Mesenchymal stem cell (in vitro differentiated cells and primary cell): ENCODE results near the gene CRYGC.

Source experiments
- DNase-seq: peaks from one replicate; pipeline ENCODE4 v3.0.0-alpha.2; 2013
- H2AFZ ChIP-seq: one replicate; pipeline ENCODE4 v1.6.1; 2013; ENCODE audit warnings: low read depth, mild to moderate bottlenecking, control low read depth, inconsistent platforms, low read length, moderate library complexity
- H2AK5ac ChIP-seq: 2 replicates; pipeline ENCODE4 v1.6.1; 2013; ENCODE audit warnings: low read length, moderate library complexity, mild to moderate bottlenecking, inconsistent platforms; ENCODE audit not compliant: severe bottlenecking
- H2BK120ac ChIP-seq: one replicate; pipeline ENCODE4 v1.6.1; 2013; ENCODE audit warnings: low read depth, mild to moderate bottlenecking, inconsistent platforms, low read length, moderate library complexity
- H2BK12ac ChIP-seq, 2 experiments: one replicate each; pipeline ENCODE4 v1.6.1; 2013; ENCODE audit warnings: inconsistent platforms in 2 of 2, low read length in 2 of 2, mild to moderate bottlenecking in 2 of 2, moderate library complexity in 2 of 2, control low read depth in 1 of 2
- H2BK15ac ChIP-seq: one replicate; pipeline ENCODE4 v1.6.1; 2013; ENCODE audit warnings: mild to moderate bottlenecking, low read depth, inconsistent platforms; ENCODE audit not compliant: poor library complexity, severe bottlenecking
- H2BK5ac ChIP-seq: 2 replicates; pipeline ENCODE4 v1.6.1; 2013; ENCODE audit warnings: low read depth, mild to moderate bottlenecking, low read length, control low read depth, inconsistent platforms; ENCODE audit not compliant: poor library complexity, severe bottlenecking
- H3K14ac ChIP-seq, 2 experiments: one replicate each; pipeline ENCODE4 v1.6.1; 2013; ENCODE audit warnings: inconsistent platforms in 2 of 2, low read length in 2 of 2, control low read depth in 1 of 2, mild to moderate bottlenecking in 1 of 2, moderate library complexity in 1 of 2
- H3K18ac ChIP-seq, 2 experiments: one replicate each; pipeline ENCODE4 v1.6.1; 2013; ENCODE audit warnings: inconsistent platforms in 2 of 2, low read length in 2 of 2, control low read depth in 1 of 2, low read depth in 1 of 2, mild to moderate bottlenecking in 1 of 2
- H3K23ac ChIP-seq, 2 experiments: one replicate each; pipeline ENCODE4 v1.6.1; 2013; ENCODE audit warnings: inconsistent platforms in 2 of 2, low read length in 2 of 2, mild to moderate bottlenecking in 2 of 2, moderate library complexity in 2 of 2, control low read depth in 1 of 2
- H3K27ac ChIP-seq: 2 replicates; pipeline ENCODE4 v1.5.1; 2013; ENCODE audit warnings: mild to moderate bottlenecking, moderate library complexity, low read length, control low read depth, inconsistent platforms; ENCODE audit not compliant: poor library complexity, severe bottlenecking
- H3K27me3 ChIP-seq, 2 experiments: 2 replicates each; pipeline versions ENCODE4 v1.6.1 to v1.7.0; 2013; ENCODE audit warnings: low read length in 2 of 2, mild to moderate bottlenecking in 2 of 2, moderate library complexity in 2 of 2, control low read depth in 1 of 2, inconsistent platforms in 1 of 2; ENCODE audit not compliant: control insufficient read depth in 1 of 2, insufficient read depth in 1 of 2
- H3K36me3 ChIP-seq, 2 experiments: 2 replicates each; pipeline versions ENCODE4 v1.6.1 to v1.7.0; 2013; ENCODE audit warnings: low read length in 2 of 2, control low read depth in 1 of 2, inconsistent platforms in 1 of 2, low read depth in 1 of 2, mild to moderate bottlenecking in 1 of 2; ENCODE audit not compliant: insufficient read depth in 2 of 2, control insufficient read depth in 1 of 2
- H3K4ac ChIP-seq, 2 experiments: one replicate each; pipeline ENCODE4 v1.6.1; 2013; ENCODE audit warnings: inconsistent platforms in 2 of 2, low read length in 2 of 2, mild to moderate bottlenecking in 2 of 2, moderate library complexity in 2 of 2, control low read depth in 1 of 2, low read depth in 1 of 2
- H3K4me1 ChIP-seq: 2 replicates; pipeline ENCODE4 v1.6.1; 2013; ENCODE audit warnings: low read depth, low read length, control low read depth; ENCODE audit not compliant: control insufficient read depth, insufficient read depth
- H3K4me2 ChIP-seq: 2 replicates; pipeline ENCODE4 v1.6.1; 2013; ENCODE audit warnings: low read length, mild to moderate bottlenecking, inconsistent platforms; ENCODE audit not compliant: poor library complexity, severe bottlenecking
- H3K4me3 ChIP-seq, 2 experiments: 2 replicates each; pipeline versions ENCODE4 v1.5.1 to v1.7.0; 2013; ENCODE audit warnings: low read length in 2 of 2, mild to moderate bottlenecking in 2 of 2, control low read depth in 1 of 2, low read depth in 1 of 2; ENCODE audit not compliant: insufficient read depth in 1 of 2
- H3K79me1 ChIP-seq: replicated peaks from 2 replicates; pipeline ENCODE4 v1.6.1; 2013; ENCODE audit warnings: mild to moderate bottlenecking, control low read depth, low read length, inconsistent platforms; ENCODE audit not compliant: poor library complexity, severe bottlenecking
- H3K9ac ChIP-seq: 2 replicates; pipeline ENCODE4 v1.7.0; 2013; ENCODE audit warnings: mild to moderate bottlenecking, low read length, moderate library complexity
- H3K9me3 ChIP-seq: 2 replicates; pipeline ENCODE4 v1.7.0; 2013; ENCODE audit warnings: mild to moderate bottlenecking, low read length; ENCODE audit not compliant: control insufficient read depth
- H4K8ac ChIP-seq: one replicate; pipeline ENCODE4 v1.6.1; 2013; ENCODE audit warnings: inconsistent platforms, mild to moderate bottlenecking, low read length, moderate library complexity
- H4K91ac ChIP-seq: one replicate; pipeline ENCODE4 v1.6.1; 2013; ENCODE audit warnings: mild to moderate bottlenecking, low read length, inconsistent platforms
- WGBS: methylation state at CpG from one replicate; pipeline ENCODE4 v1.1.7; 2013; ENCODE audit warnings: mixed read lengths; 5-methylcytosine and 5-hydroxymethylcytosine counted together

CRYGC gene

DNA sequence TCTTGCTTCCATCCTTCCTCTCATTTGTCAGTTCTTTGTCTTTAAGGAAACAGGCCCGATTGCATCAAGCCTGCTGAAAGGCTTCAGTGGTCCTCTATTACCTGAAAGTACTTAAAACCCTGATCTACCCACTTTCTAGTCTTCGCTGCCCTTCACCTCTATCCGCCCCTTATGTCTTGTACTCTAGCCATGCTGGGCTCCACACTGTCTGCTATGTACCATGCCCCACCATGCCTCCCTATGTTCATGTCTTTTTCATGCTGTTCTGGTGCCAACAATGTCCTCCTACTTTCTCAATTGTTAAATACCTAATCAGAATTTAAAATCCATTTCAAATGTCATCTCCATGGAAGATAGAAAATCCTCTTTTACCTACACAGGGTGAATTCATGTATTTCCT is 33.5 kb downstream of the CRYGC start:
- H3K4ac ChIP-seq: no peak overlapping the region
- no peak for DNase-seq
- no peak overlapping the region for H2BK12ac ChIP-seq
- H3K18ac ChIP-seq: no peak overlapping the region
- no peak overlapping the region for H4K91ac ChIP-seq
- no peak overlapping the region for H3K4me3 ChIP-seq
- no peaks in the 10 kb centered on the region for H3K79me1 ChIP-seq
- no peak overlapping the region for H2AK5ac ChIP-seq
- 87% methylated on average over 3 of the region's 3 CpGs for WGBS
- no peak overlapping the region for H3K9ac ChIP-seq
- H3K23ac ChIP-seq: no peak overlapping the region
- H3K4me1 ChIP-seq: no peaks in the 10 kb centered on the region
- H2AFZ ChIP-seq: no peak overlapping the region
- H2BK120ac ChIP-seq: no peak overlapping the region
- peaks cover 0 to 31% of the 10 kb centered on the region in 2 experiments for H3K27me3 ChIP-seq
- no peak overlapping the region for H3K4me2 ChIP-seq
- no peak overlapping the region for H2BK15ac ChIP-seq
- no peak overlapping the region for H3K27ac ChIP-seq
- no peaks in the 10 kb centered on the region for H3K36me3 ChIP-seq
- no peak overlapping the region for H2BK5ac ChIP-seq
- no peaks in the 10 kb centered on the region for H3K9me3 ChIP-seq
- no peak overlapping the region for H4K8ac ChIP-seq
- H3K14ac ChIP-seq: no peak overlapping the region

DNA sequence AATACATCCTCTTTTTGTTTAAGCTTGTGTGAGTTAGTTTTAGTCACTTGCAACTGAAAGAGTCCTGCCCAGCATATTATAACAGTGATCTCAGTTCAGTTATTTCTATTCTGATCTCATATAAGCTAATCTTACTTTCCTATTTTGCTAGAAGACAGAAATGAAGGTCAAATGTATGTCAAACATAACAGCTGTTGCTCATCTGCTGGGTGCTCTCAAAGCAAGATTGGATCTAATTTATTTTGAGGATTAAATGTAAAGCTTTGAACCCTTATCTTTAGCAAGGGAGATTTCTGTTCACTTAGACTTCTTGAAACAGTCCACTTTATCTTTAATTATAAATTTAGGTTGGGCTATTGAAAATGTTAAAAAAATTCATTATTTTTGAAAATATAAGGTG is 36.5 kb downstream of the CRYGC start:
- Histone ChIP-seq H2BK15ac (no peak overlapping the region), H3K23ac (no peak overlapping the region), H3K4me2 (no peak overlapping the region), H3K18ac (no peak overlapping the region), H3K27me3 (peaks cover 0 to 29% of the 10 kb centered on the region in 2 experiments), H2BK5ac (no peak overlapping the region), H3K36me3 (no peaks in the 10 kb centered on the region), H3K14ac (no peak overlapping the region), H4K8ac (no peak overlapping the region), H2AK5ac (no peak overlapping the region), H3K4me3 (no peak overlapping the region), H3K9ac (no peak overlapping the region), H3K79me1 (no peaks in the 10 kb centered on the region), H2BK12ac (no peak overlapping the region), H2BK120ac (no peak overlapping the region), H3K4ac (no peak overlapping the region), H2AFZ (no peak overlapping the region), H4K91ac (no peak overlapping the region), H3K4me1 (no peaks in the 10 kb centered on the region), H3K27ac (no peak overlapping the region), H3K9me3 (no peaks in the 10 kb centered on the region)
- DNase-seq: no peak

DNA sequence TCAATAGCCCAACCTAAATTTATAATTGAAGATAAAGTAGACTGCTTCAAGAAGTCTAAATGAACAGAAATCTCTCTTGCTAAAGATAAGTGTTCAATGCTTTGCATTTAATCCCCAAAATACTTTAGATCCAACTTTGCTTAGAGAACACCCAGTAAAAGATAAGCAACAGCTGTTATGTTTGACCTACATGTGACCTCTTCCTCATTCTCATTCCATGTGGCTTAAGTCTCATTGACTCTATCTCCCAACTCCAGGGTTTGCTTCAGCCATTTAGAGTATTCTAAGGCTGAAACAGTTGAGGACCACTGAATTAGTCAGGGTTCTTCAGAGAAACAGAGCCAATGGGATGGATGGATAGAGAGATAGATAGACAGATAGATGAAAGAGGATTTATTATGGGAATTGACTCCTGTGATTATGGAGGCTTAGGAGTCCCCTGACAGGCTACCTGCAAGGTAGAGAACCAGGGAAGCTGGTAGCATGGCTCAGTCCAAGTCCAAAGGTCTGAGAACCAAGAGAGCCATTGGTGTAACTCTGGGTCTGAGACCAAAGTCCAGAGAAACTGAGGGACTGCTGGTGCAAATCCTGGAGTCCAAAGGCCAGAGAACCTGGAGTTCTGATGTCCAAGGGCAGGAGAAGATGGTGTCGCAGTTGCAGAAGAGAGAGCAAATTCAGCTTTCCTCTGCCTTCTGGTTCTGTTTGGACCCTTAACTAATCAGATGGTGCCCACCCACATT is 37.4 kb downstream of the CRYGC start:
- DNase-seq: no peak
- no peaks in the 10 kb centered on the region for H3K4me1 ChIP-seq
- no peaks in the 10 kb centered on the region for H3K79me1 ChIP-seq
- no peak overlapping the region for H3K23ac ChIP-seq
- no peak overlapping the region for H3K4ac ChIP-seq
- no peak overlapping the region for H3K4me2 ChIP-seq
- H3K4me3 ChIP-seq: no peak overlapping the region
- no peak overlapping the region for H2AFZ ChIP-seq
- H4K91ac ChIP-seq: no peak overlapping the region
- no peaks in the 10 kb centered on the region for H3K36me3 ChIP-seq
- H3K27me3 ChIP-seq: peaks cover 0 to 25% of the 10 kb centered on the region in 2 experiments
- H2BK15ac ChIP-seq: no peak overlapping the region
- no peak overlapping the region for H4K8ac ChIP-seq
- H2BK120ac ChIP-seq: no peak overlapping the region
- no peak overlapping the region for H3K27ac ChIP-seq
- no peak overlapping the region for H2BK12ac ChIP-seq
- H2BK5ac ChIP-seq: no peak overlapping the region
- no peak overlapping the region for H3K18ac ChIP-seq
- no peaks in the 10 kb centered on the region for H3K9me3 ChIP-seq
- H2AK5ac ChIP-seq: no peak overlapping the region
- WGBS: 94% methylated on average over 1 of the region's 1 CpG
- no peak overlapping the region for H3K14ac ChIP-seq
- H3K9ac ChIP-seq: no peak overlapping the region

DNA sequence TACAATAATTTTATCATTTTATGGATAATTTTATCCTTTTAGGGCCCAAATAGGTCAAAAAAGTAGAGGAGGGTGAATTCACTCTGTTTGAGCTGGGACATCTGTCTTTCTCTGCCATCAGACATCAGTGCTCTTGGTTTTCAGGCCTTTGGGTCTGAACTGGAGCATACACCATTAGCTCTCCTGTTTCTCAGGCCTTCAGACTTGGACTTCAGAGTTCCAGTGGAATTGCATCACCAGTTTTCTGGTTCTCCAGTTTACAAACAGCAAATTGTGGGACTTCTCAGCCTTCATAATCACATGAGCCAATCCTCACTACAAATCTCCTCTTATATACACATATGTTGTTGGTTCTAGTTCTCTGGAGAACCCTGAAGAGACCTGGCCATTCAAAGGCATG is 39.2 kb downstream of the CRYGC start:
- no peak overlapping the region for H3K14ac ChIP-seq
- H3K4me1 ChIP-seq: no peaks in the 10 kb centered on the region
- H3K23ac ChIP-seq: no peak overlapping the region
- H2BK120ac ChIP-seq: no peak overlapping the region
- no peak overlapping the region for H4K91ac ChIP-seq
- no peak overlapping the region for H3K9ac ChIP-seq
- H2BK5ac ChIP-seq: no peak overlapping the region
- H3K4ac ChIP-seq: no peak overlapping the region
- H3K4me2 ChIP-seq: no peak overlapping the region
- H3K18ac ChIP-seq: no peak overlapping the region
- H3K4me3 ChIP-seq: no peak overlapping the region
- H3K79me1 ChIP-seq: no peaks in the 10 kb centered on the region
- H3K9me3 ChIP-seq: no peaks in the 10 kb centered on the region
- no peak overlapping the region for H3K27ac ChIP-seq
- no peak for DNase-seq
- H3K27me3 ChIP-seq: peaks cover 4 to 21% of the 10 kb centered on the region in 2 experiments
- H2AK5ac ChIP-seq: no peak overlapping the region
- H4K8ac ChIP-seq: no peak overlapping the region
- H2BK12ac ChIP-seq: no peak overlapping the region
- H2BK15ac ChIP-seq: no peak overlapping the region
- no peaks in the 10 kb centered on the region for H3K36me3 ChIP-seq
- no peak overlapping the region for H2AFZ ChIP-seq
